AML-193 (cell line): ENCODE data around the gene CCDC183.
"Not testable (repeated sequence)": the region's sequence is repeated elsewhere in the genome, so short reads cannot be mapped to it uniquely, and the experiment has no call there.

Source experiments
- DNase-seq, 2 experiments: peaks; one replicate each; lab custom pipeline; 2025; lab: John Stamatoyannopoulos, UW

Gene CCDC183

DNA sequence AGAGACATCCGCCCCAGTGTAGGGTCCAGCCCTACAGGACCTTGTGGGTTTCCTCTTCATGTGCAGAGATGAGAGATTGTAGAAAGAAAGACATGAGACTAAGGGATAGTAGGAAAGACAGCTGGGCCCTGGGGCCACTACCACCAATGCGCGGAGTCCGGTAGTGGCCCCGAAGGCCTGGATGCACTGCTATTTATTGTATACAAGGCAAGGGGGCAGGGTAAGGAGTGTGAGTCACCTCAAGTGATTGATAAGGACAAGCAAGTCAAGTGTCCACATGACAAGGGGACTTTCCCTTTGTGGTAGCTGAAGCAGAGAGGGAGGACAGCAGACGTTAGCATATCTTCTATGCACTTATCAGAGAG lies 11.2 kb upstream of the CCDC183 start:
- DNase-seq: no peak

DNA sequence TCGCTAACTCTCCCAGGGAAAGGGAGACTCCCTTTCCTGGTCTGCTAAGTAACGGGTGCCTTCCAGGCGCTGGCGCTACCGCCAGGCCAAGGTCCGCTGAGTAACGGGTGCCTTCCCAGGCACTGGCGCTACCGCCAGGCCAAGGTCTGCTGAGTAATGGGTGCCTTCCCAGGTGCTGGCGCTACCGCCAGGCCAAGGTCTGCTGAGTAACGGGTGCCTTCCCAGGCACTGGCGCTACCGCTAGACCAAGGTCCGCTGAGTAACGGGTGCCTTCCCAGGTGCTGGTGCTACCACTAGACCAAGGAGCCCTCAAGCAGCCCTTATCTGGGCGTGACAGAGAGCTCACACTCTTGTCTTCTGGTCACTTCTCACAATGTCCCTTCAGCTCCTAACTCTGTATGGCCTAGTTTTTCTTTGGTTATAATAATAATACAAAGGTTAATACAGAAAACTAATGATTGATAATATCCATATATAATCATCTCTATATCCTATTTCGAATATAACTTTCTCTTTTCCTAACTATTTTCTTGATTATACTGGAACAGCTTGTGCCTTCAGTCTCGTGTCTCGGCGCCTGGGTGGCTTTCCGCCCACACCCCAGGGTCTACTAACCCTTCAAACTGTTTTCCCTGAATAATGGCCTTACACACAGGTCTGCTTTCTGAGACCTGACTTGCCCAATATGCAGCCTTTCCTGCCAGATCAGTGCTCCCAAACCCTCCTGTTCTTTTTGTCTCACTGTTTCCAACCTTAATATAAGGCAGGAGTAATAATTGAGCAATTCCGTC lies 10.4 kb upstream of the CCDC183 start:
- not testable (repeated sequence) for DNase-seq

DNA sequence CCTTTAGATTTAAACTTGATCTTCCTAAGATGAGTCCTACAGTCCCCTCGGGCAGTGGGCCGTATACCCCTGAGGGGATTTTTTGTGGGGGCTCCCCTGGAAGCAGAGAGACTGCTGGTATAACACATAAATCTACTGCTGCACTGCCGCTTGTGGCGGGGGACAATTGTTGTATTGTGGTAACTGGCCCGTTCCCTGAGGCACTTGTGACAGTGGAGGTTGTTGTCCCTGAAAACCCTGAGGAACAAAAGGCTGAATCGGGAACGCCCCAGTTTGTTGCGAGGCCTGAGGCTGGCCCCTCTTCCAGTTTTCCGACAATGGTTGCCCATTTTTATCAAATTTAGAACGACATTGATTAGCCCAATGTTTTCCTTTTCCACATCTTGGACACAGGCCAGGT lies 9.7 kb upstream of the CCDC183 start:
- DNase-seq: no peak

DNA sequence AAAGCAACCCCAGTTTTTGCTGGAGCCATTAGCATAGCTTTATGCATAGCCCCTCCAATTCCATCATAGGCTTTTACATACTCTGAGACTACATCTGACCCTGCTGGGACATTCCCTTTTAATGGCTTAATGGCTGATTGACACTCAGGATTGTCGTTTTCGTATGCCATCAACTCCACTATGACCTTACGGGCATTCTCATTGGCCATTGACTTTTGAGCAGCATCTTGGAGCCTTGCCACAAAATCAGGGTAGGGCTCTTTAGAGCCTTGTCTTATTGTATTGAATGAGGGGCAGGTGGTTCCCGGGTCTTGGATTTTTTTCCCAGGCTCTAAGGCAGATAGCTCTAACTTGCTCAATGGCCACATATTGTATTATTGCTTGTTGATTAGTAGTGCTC lies 9.2 kb upstream of the CCDC183 start:
- DNase-seq: not testable (repeated sequence)

DNA sequence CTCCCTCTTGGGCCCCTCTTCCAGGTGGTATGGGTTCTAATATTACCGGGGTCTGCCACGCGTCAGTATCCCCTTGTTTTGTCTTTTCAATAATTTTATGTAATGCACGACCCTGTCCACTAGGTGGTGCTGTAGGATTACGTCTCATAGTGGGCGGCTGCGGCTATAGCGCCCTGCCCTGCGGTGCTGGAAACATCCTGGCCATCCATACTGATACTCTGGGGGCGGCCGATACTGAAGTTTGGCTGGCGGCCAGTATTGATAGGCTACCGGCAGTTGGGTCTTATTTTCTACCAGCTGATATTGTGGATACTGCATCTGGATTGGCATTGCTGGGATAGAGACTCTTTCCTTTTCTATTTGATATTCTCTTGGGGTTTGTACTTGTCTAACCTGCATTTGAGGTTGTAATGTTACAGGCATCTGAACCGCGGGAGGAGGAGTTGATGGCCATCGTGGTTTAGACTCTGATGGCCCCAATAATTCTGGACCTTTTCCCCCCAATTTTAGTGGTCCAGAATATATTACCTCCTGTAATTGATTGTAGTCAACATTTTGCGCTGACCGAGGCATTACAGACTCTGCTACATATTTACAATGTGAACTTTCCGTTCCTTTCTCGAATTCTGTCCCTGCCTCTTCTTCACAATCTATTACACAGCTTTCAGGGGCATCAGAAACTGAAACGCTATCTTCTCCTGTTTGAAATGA lies 8.3 kb upstream of the CCDC183 start:
- peak; percentile 42 to 65 for DNase-seq

DNA sequence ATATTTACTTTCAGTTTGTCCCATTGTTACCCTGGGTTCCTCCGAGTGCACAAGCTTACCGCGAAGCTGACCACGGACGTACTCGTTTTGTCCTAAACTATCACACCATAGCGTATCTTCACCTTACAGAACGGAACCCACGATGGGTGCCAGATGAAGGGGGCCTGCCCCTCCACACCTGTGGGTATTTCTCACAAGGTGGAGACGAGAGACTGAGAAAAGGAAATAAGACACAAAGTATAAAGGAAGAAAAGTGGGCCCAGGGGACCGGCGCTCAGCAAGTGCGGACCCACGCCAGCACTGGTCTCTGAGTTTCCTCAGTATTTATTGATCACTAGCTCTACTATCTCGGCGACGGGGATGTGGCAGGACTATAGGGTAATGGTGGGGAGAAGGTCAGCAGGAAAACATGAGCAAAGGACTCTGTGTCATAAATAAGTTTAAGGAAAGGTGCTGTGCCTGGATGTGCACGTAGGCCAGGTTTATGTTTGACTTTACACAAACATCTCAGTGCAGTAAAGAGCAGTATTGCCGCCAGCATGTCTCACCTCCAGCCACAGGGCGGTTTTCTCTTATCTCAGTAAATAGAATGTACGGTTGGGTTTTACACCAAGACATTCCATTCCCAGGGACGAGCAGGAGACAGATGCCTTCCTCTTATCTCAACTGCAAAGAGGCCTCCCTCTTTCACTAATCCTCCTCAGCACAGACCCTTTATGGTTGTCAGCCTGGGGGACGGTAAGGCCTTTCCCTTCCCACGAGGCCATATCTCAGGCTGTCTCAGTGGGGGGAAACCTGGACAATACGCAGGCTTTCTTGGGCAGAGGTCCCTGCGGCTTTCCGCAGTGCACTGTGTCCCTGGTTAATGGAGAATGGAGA lies 7.3 kb upstream of the CCDC183 start:
- not testable (repeated sequence) for DNase-seq

DNA sequence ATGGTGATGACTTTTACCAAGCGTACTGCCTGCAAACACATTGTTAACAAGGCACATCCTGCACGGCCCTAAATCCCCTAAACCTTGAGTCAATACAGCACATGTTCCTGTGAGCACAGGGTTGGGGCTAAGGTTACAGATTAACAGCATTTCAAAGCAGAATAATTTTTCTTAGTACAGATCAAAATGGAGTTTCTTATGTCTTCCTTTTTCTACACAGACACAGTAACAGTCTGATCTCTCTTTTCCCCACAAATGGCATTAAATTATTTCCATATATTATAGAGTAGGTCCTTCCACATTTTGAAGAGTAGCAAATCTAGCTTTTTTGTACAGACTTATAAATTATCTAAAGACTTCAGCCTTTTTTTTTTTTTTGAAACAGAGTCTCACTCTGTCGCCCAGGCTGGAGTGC lies 6.6 kb upstream of the CCDC183 start:
- no peak for DNase-seq

DNA sequence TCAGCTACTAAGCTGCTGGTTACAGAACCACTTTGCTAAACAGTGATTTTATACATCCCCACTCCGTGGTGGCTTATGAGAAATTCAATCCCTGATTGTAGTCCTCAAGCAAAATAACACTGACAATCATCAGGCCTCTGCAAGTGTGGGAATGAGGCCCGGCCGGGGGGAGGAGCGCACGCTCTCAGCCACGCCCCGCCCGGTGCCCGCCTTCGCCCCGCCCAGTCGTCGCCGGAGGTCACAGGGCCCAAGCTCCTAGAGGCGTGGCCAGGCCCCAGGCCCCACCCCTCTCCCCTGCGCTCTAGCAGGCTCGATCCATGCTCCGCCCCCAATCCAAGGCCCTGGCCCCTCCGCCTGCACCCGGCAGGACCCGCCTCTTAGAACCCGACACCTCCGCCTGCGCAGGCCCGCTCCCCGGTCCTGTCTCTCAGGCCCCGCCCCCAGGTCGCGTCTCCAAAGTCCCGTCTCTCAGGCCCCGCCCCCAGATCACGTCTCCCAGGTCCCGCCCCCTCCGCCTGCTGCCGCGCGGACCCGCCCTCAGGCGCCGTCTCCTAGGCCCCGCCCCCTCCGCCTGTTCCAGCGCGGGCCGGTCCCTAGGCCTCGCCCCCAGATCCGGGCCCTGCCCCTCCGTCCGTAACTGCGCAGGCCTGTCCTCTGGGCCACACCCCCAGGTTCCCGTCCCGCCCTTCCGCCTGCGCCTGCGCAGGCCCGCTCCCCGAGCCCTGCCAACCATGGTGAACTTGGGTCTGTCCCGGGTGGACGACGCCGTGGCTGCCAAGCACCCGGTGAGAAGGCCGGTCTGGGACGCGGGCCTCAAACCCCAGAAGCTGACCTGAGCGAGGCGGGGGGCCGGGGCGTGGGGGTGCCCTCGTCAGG lies 5.3 kb upstream of the CCDC183 start, which contains the start of gene TMEM141:
TSS of gene TMEM141 (plus strand) at position 705 of the 876 bp plus-strand sequence. CDS start at position 732, 27 bp downstream.
- peak; percentile 95 to 98 for DNase-seq

DNA sequence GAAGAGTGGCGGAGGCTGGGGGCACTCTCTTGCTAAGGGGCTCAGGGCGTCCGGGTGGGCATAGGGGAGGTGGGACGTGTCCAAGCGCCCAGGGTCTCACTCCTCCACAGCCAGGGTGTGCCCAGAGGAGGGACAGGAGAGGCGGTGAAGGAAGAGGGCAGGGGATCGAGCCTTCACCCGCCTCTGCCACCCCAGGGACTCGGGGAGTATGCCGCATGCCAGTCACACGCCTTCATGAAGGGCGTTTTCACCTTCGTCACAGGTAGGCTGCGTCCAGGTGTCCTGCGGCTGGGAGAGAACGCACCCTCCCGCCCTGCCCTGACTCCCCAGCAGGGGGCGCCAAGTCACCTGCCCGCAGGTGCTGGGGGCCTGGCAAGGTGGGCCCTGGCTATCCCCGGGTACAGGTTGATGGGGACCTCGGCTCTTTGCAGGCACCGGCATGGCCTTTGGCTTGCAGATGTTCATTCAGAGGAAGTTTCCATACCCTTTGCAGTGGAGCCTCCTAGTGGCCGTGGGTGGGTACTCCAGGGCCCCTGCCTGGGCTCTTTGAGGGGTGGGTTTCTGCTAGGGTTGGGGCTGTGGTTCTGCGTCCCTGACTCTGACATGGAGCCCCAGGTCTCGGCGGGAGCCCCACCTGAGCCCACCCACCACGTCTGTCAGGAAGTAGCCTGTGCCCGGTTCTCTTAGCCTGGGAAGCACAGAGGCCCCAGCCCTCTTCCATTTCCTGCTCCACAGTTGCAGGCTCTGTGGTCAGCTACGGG lies 4.4 kb upstream of the CCDC183 start:
- DNase-seq: peak; percentile 39 to 47

DNA sequence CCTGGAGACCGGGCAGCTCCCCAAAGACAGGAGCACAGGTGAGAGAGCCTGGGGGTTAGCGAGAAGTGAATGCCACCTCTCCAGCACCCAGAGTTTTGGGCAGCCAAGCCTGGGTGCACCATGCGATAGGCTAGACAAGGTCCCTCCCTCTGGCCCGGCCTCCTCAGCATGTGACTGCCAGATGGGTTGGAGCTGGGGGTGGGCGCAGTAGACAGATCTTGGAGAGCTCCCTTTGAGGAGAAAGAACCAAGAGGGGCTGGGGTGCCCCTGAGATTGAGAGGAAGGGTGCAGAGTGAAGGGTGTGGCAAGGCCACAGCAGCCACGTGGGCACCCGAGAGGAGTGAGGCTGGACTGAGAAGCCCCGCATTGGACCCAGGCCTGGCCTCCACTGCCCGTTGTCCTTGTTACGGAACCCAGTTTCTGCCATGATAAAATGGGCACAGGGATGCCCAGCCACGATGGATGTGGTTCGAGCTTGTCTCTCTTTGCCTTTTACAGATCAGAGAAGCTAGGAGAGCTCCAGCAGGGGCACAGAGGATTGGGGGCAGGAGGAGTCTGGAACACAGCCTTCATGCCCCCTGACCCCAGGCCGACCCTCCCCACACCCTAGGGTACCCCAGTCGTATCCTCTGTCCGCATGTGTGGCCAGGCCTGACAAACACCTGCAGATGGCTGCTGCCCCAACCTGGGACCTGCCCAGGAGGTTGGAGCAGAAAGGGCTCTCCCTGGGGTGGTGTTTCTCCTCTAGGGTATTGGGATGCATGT lies 3.6 kb upstream of the CCDC183 start:
- DNase-seq: no peak

DNA sequence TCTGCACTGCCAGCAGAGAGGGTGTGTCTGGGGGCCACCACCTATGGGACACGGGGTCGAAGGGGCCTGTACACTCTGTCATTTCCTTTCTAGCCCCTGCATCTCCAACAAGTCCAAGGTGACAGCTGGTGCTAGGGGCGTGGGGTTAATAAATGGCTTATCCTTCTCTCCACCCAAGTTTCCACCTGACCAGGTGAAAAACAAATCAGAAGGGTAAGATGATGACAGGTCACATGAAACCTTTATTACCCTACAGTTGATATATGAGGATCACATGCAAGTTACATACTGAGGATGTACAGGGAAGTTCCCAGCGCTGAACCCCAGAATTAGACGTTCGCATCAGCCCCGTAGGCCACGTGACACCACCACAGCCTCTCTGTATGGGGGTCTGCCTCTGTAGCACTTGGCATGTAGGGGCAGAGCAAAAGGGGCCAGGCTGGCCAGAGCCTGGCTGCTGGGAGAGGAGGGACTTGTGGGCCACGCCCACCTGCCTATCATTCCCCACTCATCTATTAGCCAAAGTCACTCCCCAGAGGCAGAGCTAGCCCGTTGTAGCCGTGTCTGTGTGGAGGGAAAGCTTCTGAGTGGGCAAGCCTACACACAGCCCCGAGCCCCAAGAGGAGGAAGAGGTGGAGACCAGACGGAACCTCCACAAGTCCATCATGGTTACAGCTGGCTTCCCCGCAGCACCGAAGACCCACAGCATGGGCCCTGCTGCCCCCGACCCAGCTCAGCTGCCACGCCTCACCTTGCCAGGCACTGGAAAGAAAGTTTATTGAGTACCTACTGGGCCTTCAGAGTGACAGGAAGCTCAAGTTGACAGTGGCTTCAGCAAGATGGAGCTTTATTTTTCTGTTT lies 2.8 kb upstream of the CCDC183 start:
- no peak for DNase-seq

DNA sequence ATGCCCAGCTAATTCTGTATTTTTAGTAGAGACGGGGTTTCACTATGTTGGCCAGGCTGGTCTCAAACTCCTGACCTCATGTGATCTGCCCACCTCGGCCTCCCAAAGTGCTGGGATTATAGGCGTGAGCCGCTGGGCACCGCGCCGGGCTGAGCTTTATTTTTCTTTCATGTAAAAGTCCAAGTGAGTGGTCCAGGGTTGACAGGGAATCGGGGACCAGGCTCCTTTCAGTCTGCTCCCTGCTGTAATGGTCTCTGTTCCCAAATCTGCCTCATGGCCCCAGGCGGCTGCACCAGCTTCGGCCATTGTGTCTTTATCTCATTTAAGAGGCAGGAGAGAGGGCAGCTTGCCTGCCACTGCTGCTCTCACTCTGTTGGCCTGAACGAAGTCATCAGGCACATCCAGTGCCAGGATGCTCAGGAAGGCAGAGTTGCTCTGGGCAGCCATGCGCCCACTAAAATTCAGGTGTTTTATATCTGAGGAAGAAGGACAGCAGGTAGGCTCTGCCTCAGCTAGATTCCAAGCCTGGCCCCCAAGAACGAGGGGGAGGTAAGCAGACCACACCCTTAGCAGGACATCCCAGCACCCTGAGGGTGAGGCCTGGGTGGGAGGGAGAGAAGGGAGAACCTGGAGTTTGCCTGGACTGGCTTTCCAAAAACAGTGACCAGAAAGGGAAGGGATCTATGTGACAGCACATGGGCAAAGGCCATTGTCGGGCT lies 1.7 kb upstream of the CCDC183 start:
- no peak for DNase-seq

DNA sequence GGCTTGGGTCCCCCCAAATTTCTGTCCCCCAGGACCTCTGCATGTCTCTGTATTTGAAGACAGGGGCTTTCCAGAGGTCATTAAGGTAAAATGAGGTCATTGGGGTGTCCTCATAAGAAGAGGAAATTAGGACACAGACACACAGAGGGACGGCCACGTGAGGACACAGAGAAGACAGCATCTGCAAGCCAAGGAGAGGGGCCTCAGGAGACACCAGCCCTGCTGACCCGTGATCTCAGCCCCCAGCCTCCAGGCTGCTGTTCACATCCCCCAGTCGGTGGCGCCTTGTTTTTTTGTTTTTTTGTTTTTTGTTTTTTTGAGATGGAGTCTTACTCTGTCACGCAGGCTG lies 1.2 kb upstream of the CCDC183 start:
- peak in 1 of 2 experiments; percentile 21 for DNase-seq

DNA sequence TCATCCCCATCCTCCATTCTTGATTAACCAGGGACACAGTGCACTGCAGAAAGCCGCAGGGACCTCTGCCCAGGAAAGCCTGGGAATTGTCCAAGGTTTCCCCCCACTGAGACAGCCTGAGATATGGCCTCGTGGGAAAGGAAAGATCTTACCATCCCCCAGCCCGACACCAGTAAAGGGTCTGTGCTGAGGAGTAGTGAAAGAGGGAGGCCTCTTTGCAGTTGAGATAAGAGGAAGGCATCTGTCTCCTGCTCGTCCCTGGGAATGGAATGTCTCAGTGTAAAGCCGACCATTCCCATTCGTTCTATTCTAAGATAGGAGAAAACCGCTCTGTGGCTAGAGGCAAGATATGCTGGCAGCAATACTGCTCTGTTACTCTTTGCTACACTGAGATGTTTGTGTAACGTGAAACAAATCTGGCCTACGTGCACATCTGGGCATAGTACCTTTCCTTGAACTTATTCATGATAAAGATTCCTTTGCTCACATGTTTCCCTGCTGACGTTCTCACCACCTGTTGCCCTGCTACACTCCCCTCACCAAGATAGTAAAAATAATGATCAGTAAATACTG lies 723 bp downstream of the CCDC183 start:
- DNase-seq: not testable (repeated sequence)

DNA sequence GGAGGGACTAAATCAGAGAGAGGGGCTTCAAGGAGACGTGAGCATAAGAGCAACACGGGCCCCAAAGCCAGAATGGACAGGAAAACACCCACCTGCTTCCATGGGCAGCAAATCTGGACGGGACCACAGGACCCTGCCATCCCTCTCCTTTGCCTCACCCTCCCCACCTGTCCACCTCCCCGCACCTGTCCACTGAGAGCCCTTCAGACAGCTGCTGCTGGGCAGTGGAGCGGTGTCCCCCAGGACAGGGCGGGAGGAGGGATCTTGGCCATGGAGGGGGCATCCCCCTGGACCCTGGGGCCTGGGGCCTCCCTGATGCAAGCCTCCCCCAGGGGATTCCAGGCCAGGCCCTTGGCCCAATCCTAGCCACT lies 2.6 kb downstream of the CCDC183 start:
- DNase-seq: no peak

DNA sequence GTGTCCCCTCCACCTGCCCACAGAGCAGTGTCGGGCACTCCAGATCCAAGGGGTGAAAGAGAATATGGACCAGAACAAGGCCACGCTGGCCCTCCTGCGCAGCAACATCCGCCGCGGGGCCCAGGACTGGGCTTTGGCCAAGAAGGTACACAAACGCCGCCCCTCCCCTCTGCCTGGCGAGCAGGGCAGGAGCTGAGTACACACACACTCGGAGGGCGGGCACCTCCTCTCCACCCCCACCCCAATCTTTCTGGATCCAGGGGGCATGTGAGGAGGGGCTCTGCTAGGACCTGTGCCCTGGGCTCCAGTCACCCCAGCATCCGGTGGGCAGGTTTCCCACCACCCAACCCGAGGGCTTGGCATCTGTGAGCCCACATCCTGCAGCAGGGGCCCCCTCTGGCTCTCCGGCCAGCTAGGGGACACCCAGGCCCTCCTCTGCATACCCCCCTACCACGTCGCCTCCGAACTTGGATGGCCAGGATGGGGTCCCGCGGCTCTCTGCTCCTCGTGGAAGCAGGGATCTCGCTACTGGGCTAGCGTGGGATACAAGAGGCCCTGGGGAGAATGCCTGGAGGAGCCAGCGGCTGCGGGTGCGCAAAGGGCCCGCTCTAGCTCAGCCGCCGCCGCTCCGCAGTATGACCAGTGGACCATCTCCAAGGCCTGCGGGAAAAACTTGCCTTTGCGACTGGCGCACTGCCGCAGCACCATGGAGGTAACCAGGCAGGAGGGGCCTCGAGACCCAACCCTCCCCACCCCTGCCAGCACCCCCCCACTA lies 3.1 kb downstream of the CCDC183 start:
- DNase-seq: no peak
